ENCODE measurements around the gene BORCS8.
"Not testable (repeated sequence)": the region's sequence is repeated elsewhere in the genome, so short reads cannot be mapped to it uniquely, and the experiment has no call there.

BORCS8 gene

GRCh38 chr19:19179548-19180441 is 12.2 kb downstream of the BORCS8 start:
- no peak for DNase-seq (ENCODE audit: low read depth)

GRCh38 chr19:19176950-19177349 is 15.0 kb downstream of the BORCS8 start:
- DNase-seq (ENCODE audit: low read depth) = no peak

DNA sequence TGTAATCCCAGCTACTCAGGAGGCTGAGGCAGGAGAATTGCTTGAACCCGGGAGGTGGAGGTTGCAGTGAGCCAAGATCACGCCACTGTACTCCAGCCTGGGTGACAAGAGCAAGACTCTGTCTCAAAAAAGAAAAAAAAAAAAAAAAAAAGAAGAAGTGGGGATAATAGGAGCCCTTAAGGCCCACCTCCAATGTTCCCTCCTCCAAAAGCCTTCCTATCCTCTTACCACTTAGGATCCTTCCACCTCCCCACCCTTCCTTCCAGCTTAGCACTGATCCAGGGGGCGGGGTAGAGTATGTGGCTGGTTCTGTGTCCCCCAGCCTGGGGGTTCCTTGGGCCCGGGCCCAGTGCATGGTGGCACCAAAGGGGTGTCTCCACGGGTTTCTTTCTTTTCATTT is 18.7 kb downstream of the BORCS8 start:
- DNase-seq (ENCODE audit: low read depth) = not testable (repeated sequence)

DNA sequence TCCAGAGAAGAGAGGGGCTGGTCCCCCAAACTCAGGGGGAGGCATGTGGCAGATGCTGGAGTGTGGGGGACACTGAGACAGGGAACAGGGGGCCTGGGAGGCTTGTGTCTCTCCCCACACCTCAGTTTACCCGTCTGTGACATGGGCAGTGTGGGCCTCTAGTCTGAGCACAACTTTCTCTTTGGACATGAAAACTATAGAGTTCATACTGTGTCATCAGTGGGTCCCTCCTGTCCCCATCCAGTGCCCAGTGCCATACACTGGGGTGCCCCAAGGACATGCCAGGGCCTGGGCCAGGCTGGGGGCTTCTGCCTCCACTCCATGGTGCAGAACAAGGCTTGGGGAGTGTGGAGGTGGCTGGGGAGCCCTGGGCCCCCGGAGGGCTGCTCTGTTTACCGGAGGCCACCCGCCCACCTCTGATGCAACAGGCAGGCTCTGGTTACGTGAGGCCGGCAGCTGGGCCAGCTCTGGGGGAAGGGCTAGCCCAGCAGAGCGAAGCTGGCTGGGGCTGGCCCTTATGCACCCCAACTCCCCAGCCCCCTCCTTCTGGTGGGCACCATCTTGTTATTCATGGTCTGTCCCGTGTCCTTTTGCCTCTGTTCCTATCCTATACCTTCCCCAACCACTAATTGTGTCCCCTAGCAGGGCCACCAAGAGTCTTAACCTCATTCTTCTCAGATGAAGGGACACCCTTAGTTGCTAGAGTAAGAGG is 20.0 kb downstream of the BORCS8 start:
- DNase-seq (ENCODE audit: low read depth) = no peak

GRCh38 chr19:19170873-19171672 is 20.9 kb downstream of the BORCS8 start:
- no peak for DNase-seq (ENCODE audit: low read depth)

DNA sequence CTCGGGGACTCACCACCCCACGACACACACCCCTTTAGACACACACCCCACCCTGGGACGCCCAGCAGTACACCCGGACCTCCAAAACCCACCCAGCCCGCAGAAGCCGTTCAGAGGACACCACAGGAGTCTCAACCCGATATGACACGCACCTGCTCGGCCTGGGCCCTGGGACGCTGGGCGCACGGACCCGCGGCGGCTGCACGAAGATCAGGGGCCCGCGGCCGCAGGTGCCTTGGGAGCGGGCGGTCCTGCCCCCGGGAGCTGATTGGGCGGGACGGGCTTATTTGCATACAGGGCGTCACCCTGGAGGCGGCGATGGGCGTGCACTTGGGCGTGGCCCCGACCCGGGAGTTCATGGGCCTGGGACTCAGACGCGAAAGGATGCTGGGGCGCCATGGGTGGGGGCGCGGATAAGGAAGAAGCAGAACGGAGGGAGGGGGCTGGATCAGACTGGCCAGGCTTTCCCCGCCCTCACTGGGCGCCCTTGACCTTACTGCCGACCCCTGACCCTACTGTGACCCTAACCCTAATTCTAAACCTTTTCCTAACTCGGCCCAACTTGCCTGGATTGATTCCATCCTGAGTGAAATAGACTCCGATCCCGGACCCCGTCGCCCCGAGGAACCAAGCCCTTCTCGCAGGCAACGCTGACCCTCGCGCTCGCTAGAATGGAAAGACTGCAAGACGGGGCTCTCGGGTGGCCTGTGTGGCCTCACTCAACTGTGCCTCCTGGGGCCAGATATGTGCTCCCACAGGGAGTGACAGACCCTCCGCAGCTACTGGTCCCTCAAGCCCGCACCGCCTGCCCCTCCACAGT is 21.7 kb downstream of the BORCS8 start, which contains the start of gene MEF2B:
Gene MEF2B, minus strand, starts transcription at position 211 of the 820 bp plus-strand sequence. CDS start 19,528 bp downstream, outside the sequence.
- peak; percentile 43 for DNase-seq (ENCODE audit: low read depth)

DNA sequence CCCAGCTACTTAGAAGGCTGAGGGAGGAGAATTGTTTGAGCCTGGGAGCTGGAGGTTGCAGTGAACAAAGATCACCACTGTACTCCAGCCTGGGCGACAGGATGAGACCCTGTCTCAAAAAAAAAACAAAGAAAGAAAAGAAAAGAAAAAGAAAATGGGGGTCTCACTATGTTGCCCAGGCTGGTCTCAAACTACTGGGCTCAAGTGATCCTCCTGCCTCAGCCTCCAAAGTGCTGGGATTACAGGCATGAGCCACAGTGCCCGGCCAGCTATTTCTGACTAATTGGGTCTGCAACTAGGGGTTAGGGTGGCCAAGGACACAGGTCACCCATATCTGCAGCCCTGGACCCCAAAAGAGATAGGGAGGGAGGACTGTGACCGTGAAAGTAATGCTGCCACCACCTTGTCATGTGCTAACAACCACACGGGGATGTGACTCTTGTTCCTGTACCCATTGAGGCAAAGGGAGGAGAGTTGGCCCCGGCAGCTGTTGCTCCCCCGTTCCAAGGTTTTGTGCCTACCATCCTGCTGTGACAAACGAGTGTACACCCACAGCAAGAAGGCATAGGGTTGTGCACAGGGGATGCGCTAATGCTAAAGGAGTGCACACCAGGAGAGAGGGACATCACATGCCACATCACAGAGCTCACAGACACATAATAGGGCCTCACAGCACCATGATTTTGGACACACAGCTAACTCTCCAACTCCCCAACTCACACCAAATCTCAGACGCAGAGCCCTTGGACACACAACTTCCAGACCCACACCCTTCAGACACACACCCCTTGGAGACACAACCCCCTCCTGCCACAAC is 22.5 kb downstream of the BORCS8 start:
- DNase-seq (ENCODE audit: low read depth) = no peak

- no peak for DNase-seq (ENCODE audit: low read depth)
Measured at GRCh38 chr19:19167612-19168011, 24.3 kb downstream of the BORCS8 start.

- no peak for DNase-seq (ENCODE audit: low read depth)
Measured at GRCh38 chr19:19165396-19165795, 26.6 kb downstream of the BORCS8 start.

GRCh38 chr19:19162495-19162894 is 29.5 kb downstream of the BORCS8 start:
- no peak for DNase-seq (ENCODE audit: low read depth)

GRCh38 chr19:19160461-19161035 is 31.4 kb downstream of the BORCS8 start:
- no peak for DNase-seq (ENCODE audit: low read depth)

- no peak for DNase-seq (ENCODE audit: low read depth)
Measured at GRCh38 chr19:19159534-19159933, 32.4 kb downstream of the BORCS8 start.

DNA sequence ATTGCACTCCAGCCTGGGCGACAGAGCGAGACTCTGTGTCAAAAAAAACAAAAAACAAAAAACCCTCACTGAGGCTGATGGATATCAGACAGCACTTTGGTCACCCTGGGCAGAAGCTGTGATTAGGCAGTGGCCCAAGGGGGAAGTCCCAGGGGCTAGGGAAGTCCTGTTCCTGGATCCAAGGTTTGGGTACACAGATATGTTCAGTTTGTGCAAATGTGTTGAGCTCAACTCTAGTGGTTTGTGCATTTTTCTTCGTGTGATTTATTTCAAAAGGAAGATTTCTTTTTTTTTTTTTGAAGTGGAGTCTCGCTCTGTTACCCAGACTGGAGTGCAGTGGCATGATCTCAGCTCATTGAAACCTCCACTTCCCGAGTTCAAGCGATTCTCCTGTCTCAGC is 34.1 kb downstream of the BORCS8 start:
- DNase-seq (ENCODE audit: low read depth) = no peak

DNA sequence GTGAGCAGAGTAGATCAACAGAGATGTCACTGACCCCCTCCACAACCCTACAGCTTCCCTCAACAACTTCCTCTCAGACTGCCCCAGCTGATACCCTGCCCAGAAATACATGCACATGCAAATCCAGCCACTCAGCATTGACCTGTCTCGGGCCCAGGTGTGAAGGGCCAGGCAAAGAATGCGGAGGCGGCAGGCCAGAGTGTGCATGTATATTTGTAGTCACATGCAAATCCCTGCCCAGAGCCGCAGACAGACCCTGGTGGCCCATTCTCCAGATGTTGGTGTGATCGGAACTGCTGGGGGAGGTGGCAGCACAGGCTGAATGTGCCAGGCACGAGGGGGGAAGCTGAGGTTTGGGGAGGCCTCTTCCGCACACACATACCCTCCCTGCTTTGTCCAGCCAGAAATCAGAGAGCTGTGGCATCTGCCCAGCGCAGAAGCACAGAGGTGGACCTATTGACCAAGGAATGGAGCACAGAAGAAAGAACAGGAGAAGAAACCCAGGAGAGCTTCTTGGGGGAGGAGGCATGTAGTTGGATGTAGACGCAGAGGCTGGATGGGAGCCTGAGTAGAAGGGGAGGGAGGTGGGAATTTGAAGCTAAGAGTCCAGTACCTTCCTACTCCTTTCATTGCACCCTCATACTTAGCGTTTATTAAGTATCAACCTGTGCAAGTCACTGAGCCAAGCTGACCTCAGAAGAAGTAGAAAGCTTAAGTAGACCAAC is 36.3 kb downstream of the BORCS8 start:
- no peak for DNase-seq (ENCODE audit: low read depth)

- no peak for DNase-seq (ENCODE audit: low read depth)
Measured at GRCh38 chr19:19154768-19155494, 37.0 kb downstream of the BORCS8 start.

- no peak for DNase-seq (ENCODE audit: low read depth)
Measured at GRCh38 chr19:19152668-19153384, 39.1 kb downstream of the BORCS8 start.

- no peak for DNase-seq (ENCODE audit: low read depth)
Measured at GRCh38 chr19:19151418-19151817, 40.5 kb downstream of the BORCS8 start.

GRCh38 chr19:19149435-19149834 is 42.5 kb downstream of the BORCS8 start:
- DNase-seq (ENCODE audit: low read depth) = no peak
